Inferior parietal cortex (tissue), 1 donor: Measurements from ENCODE around the gene GABARAPL2.
"Not testable (repeated sequence)": the region's sequence is repeated elsewhere in the genome, so short reads cannot be mapped to it uniquely, and the experiment has no call there.

Source experiments
- DNase-seq: peaks from one replicate; pipeline ENCODE4 v3.0.0-alpha.2; 2016; ENCODE audit errors: extremely low spot score

Gene GABARAPL2

GRCh38 chr16:75566040-75566757 is at the start of gene GABARAPL2:
Gene GABARAPL2 (plus strand): TSS chr16:75566379. CDS start chr16:75566487, 108 bp downstream.
- peak; percentile 88 for DNase-seq

- DNase-seq = no peak
These were observed 47.0 kb upstream of the GABARAPL2 start for GRCh38 chr16:75519175-75519574.

GRCh38 chr16:75526032-75526790 is 40.0 kb upstream of the GABARAPL2 start:
- no peak for DNase-seq

- DNase-seq = no peak
These were observed 38.3 kb upstream of the GABARAPL2 start for GRCh38 chr16:75527825-75528299.

GRCh38 chr16:75529056-75529905 is 36.9 kb upstream of the GABARAPL2 start:
- no peak for DNase-seq

GRCh38 chr16:75529959-75530358 is 36.2 kb upstream of the GABARAPL2 start:
- DNase-seq = no peak

GRCh38 chr16:75532142-75532765 is 33.9 kb upstream of the GABARAPL2 start:
- no peak for DNase-seq

GRCh38 chr16:75532791-75533190 is 33.4 kb upstream of the GABARAPL2 start:
- no peak for DNase-seq

GRCh38 chr16:75534560-75535205 is 31.5 kb upstream of the GABARAPL2 start:
- no peak for DNase-seq

GRCh38 chr16:75535211-75535843 is 30.9 kb upstream of the GABARAPL2 start:
- DNase-seq = no peak

GRCh38 chr16:75535901-75536300 is 30.3 kb upstream of the GABARAPL2 start, which contains the start of gene CHST5:
Gene CHST5 (minus strand): TSS chr16:75536108. CDS start chr16:75530384, 5,724 bp downstream.
- no peak for DNase-seq

- no peak for DNase-seq
These were observed 28.4 kb upstream of the GABARAPL2 start for GRCh38 chr16:75537776-75538175.

GRCh38 chr16:75538882-75539565 is 27.2 kb upstream of the GABARAPL2 start:
- DNase-seq = not testable (repeated sequence)

GRCh38 chr16:75541236-75541635 is 24.9 kb upstream of the GABARAPL2 start:
- no peak for DNase-seq

GRCh38 chr16:75542462-75542861 is 23.7 kb upstream of the GABARAPL2 start:
- DNase-seq = not testable (repeated sequence)

GRCh38 chr16:75545879-75546278 is 20.3 kb upstream of the GABARAPL2 start:
- DNase-seq = not testable (repeated sequence)

GRCh38 chr16:75546293-75546692 is 19.9 kb upstream of the GABARAPL2 start:
- no peak for DNase-seq

- DNase-seq = not testable (repeated sequence)
These were observed 17.7 kb upstream of the GABARAPL2 start for GRCh38 chr16:75548456-75548855.

- DNase-seq = peak; percentile 72
These were observed 15.9 kb upstream of the GABARAPL2 start for GRCh38 chr16:75550211-75550662.

GRCh38 chr16:75552951-75553350 is 13.2 kb upstream of the GABARAPL2 start:
- no peak for DNase-seq
